ENCODE data around the gene KRT1.

KRT1 gene

GRCh38 chr12:52632656-52633055 is 47.6 kb downstream of the KRT1 start:
- no peak for DNase-seq

GRCh38 chr12:52631676-52632459 is 48.3 kb downstream of the KRT1 start:
- DNase-seq: no peak

- no peak for DNase-seq
Measured at GRCh38 chr12:52631264-52631663, 48.9 kb downstream of the KRT1 start.

GRCh38 chr12:52630599-52631200 is 49.5 kb downstream of the KRT1 start:
- DNase-seq: no peak

- no peak for DNase-seq
Measured at GRCh38 chr12:52630008-52630500, 50.2 kb downstream of the KRT1 start.

- no peak for DNase-seq
Measured at GRCh38 chr12:52629281-52630007, 50.8 kb downstream of the KRT1 start.

- DNase-seq: no peak
Measured at GRCh38 chr12:52628841-52629240, 51.4 kb downstream of the KRT1 start.

GRCh38 chr12:52628111-52628507 is 52.1 kb downstream of the KRT1 start:
- DNase-seq: no peak

- DNase-seq: no peak
Measured at GRCh38 chr12:52627395-52628110, 52.7 kb downstream of the KRT1 start.
